Effector CD4-positive, alpha-beta T cell (primary cell): ENCODE measurements around the gene SMIM30.
"Not testable (repeated sequence)": the region's sequence is repeated elsewhere in the genome, so short reads cannot be mapped to it uniquely, and the experiment has no call there.

Source experiments
- DNase-seq: peaks from one replicate; pipeline ENCODE4 v3.0.0-alpha.2; 2020
- total RNA-seq: gene quantifications from one replicate; lab custom pipeline; 2026; lab: John Stamatoyannopoulos, UW

Gene SMIM30, protein sequence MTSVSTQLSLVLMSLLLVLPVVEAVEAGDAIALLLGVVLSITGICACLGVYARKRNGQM
- 3.8 reads per million, percentile 14 among the genes with 10 or more reads in this experiment for total RNA-seq

DNA sequence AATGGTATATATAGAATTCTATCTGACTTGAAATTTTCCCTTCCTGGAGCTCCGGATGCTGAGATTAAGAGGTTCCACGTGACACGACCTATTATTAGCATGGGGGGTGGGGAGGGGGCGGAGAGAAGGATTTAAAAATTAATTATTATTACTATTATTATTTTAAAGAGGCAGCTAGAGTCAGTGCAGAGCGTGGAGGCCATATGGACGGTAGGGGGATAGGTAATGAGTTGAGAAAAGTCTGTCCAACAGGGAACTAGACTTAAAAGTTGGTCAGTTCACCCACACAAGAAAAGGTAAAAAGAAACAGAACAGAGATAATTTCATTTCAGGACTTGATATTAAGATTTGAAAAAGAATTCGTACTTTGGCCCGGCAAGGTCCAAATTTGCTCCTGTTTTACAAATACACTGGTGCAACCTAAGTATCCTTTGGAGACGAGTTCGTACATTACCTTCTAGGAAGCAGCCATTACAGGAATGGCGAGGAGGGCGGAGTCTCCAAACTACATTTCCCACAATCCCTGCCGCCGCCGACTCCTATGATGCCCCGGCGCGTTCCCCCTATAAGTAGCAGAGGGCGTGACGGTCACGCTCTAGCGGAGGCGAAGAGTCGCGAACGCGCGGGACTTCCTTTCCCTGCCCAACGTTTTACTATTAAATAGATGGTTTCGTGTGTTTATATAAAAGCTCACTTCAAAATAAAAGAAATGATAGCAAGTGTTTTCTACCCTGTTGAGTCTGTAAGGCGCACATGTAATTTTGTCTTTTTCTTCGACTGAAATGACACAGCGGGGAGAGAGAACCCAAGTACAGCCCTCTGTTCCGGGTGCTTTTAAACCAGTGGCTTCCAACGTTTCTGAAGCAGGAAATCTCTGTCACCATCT lies at the start of gene SMIM30:
Gene SMIM30, minus strand, starts transcription at position 481 of the 886 bp plus-strand sequence. CDS start 976 bp downstream, outside the sequence.
- DNase-seq = peak; percentile 80

DNA sequence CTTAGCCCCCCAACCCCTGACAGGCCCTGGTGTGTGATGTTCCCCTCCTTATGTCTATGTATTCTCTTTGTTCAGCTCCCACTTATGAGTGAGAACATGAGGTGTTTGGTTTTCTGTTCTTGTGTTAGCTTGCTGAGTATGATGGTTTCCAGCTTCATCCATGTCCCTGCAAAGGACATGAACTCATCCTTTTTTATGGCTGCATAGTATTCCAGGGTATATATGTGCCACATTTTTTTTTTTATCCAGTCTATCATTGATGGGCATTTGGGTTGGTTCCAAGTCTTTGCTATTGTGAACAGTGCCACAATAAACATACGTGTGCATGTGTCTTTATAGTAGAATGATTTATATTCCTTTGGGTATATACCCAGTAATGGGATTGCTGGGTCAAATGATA lies 47.8 kb upstream of the SMIM30 start:
- DNase-seq = not testable (repeated sequence)

GRCh38 chr7:113161050-113161449 lies 42.7 kb upstream of the SMIM30 start:
- DNase-seq = no peak

- no peak for DNase-seq
Measured at GRCh38 chr7:113159746-113160339, 41.5 kb upstream of the SMIM30 start.

- no peak for DNase-seq
Measured at GRCh38 chr7:113158756-113159155, 40.4 kb upstream of the SMIM30 start.

DNA sequence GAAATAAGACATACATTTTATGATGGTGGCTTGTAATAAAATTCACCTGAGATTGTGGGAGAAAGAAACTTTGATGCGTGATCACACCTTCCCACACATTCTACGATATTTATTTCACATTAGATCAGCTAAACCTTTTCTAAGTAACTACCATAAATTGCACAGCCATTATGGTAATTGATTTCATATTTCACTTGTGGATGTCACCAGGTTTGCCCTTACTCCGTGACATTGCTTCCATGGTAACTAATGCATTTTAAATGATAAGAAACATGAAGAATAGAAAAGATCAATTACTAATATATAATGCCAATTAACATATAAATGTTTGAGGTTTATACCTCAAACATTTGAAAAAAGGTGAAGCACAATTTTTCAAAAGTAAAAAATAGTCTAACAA lies 35.8 kb upstream of the SMIM30 start:
- no peak for DNase-seq

GRCh38 chr7:113144817-113145216 lies 26.5 kb upstream of the SMIM30 start:
- no peak for DNase-seq

DNA sequence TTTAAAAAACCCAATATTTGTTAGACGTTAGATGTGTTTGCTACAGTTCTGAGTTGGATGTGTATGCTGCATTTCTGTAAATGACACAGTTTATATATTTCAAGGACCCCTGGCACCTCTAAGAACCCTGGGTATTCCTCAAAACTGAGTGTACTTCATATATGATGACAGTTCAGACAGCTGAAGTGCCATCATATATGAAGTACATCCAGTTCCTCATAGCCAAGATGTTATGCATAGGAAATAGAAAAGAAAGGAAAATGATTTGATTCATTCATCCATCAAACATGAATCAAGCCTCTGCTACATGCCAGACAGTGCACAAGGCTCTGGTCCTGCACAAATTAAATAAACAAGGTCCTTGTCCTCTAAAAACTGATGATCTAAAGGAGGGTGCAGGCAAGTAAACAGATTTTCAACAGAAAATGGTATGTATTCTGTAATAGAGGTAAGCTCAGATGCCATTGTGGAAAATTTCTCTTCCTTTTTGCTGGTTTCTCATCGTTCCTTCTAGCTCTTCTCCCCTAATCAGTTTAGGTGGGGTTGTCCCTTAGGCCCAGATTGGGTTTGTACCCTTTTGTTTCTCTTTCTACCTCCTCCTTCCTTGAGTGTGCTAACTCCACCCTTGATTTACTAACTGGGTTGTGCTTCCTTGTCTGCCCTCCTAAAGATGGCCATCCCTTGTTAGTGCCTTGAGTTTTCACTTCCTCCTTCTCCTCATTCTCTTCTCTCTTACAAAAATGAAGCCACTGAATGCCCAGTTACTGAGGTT lies 25.3 kb upstream of the SMIM30 start:
- DNase-seq = no peak

- DNase-seq = no peak
Measured at GRCh38 chr7:113142385-113143119, 24.2 kb upstream of the SMIM30 start.

DNA sequence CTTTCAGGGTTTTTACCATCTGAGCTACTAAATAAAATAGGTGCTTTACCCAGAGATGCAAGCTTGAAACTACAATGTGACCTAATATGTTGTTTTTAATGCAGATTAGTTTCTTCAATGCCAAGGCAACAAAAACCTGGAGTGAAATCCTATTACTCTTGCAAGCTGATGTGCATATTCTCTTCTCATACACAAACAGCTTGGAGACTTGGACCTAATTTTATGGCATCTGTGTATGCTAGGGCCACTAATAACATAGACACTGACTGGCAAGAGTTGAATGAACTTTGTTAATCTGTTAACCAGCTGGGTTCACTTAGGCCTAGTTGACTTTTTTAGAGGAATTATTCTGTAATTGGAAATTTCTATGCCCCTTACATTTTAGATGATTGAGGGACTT lies 23.4 kb upstream of the SMIM30 start:
- DNase-seq = no peak

GRCh38 chr7:113140956-113141355 lies 22.6 kb upstream of the SMIM30 start:
- no peak for DNase-seq

- DNase-seq = no peak
Measured at GRCh38 chr7:113137241-113137640, 18.9 kb upstream of the SMIM30 start.

GRCh38 chr7:113134025-113134424 lies 15.7 kb upstream of the SMIM30 start:
- no peak for DNase-seq

DNA sequence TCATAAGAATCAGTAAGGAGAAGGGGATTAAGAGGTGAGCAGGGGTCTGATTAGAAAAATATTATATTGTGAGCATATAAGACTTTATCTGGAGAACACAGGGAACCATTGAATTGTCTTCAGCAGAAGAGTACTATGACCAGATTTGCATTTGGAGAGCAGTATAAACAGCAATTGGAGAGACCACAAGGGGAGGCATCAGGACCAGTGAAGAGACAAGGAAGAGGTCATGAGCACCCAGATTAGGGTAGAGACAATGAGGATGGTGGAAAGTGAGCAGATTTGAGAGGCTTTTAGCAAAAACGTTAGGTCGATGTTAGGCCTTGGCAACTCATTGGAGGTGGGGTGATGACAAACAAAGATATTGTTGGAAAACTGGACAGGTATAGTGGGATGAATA lies 13.0 kb upstream of the SMIM30 start:
- no peak for DNase-seq

GRCh38 chr7:113128031-113128430 lies 9.7 kb upstream of the SMIM30 start:
- DNase-seq = no peak

DNA sequence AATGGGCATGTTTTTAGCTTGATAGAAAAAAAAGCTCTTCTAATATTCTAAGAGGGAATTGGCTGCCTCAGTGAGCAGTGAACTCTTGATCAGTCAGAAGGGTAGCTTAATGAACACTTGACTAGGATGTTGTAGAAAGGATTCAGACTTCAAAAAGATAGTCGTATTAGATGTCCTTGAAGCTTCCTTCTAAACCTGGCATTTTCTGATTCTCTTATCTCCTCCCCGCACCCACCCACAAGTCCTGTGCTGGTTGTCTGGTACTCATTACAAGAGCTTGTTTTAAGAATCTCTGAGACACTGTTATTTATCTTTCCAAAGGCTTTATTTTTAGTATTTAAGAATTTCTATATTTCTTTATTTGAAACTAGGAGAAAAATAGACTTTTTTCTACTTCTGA lies 7.4 kb upstream of the SMIM30 start:
- DNase-seq = no peak

DNA sequence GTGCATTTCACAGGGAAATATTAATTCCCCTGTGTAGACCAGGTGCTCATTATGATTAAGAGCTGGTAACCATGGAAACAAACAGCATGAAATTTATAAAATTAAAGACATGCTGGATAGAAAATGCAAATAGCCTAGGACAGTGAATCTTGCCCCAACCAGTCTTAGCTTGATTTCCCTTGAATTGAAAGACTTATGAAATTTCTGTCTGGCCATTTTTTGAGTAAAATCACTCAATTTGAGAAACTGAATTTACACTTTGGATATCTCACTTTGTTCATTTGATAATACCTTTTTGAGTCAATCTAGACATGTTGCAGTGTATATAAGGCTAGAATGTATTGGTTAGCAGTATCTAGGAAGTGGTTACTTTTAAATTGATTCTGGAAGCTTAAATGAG lies 4.4 kb upstream of the SMIM30 start:
- no peak for DNase-seq

GRCh38 chr7:113120647-113121046 lies 2.3 kb upstream of the SMIM30 start:
- no peak for DNase-seq

- DNase-seq = no peak
Measured at GRCh38 chr7:113119429-113119828, 1.1 kb upstream of the SMIM30 start.

- DNase-seq = not testable (repeated sequence)
Measured at GRCh38 chr7:113117374-113117774, 980 bp downstream of the SMIM30 start.

GRCh38 chr7:113113912-113114311 lies 4.4 kb downstream of the SMIM30 start:
- no peak for DNase-seq

DNA sequence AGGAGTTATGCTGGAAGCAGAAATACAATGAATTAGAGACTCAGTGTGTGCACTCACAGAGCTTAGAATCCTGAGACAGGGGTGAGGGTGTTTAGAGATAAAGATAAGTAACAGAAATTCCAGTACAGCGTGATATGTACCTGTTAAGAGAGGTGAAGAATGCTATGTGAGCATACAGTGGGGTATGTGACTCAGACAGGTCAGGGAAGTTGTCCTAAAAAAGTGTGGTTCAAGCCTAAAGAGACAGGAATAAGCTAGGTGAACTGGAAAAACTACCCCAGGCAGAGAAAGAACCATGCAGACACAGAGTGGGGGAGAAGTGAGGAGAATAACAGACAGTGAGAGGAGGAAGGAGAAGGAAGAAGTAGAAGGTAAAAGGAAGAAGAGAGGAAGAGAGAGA lies 8.6 kb downstream of the SMIM30 start:
- DNase-seq = no peak
